Tibial nerve (tissue), 4 donors: Measurements from ENCODE around the gene GPC6. TPM values are rescaled to one million over a fixed set of nuclear protein-coding genes. Genes with fewer than 3 reads are reported as not detected.
A peak's percentile ranks its signal among the peaks of the same experiment; 100 is the strongest.

Experiments used
- DNase-seq, 2 donors: peaks; one replicate each; pipeline ENCODE4 v3.0.0-alpha.2; 2019; ENCODE audit warnings: low spot score in 2 of 2
- H3K27ac ChIP-seq, 4 donors: fragments of 200-600 bp; sonication (generic) in 3 of 4; one replicate each; pipeline ENCODE4 v1.5.1; 2017 to 2019; ENCODE audit warnings: mild to moderate bottlenecking in 1 of 4
- H3K27me3 ChIP-seq, 2 donors: fragments of 200-600 bp; sonication (generic) in 1 of 2; one replicate each; pipeline versions ENCODE4 v1.5.1 to v1.6.0; 2017 to 2019
- H3K36me3 ChIP-seq, 3 donors: fragments of 200-600 bp; sonication (generic); one replicate each; pipeline ENCODE4 v1.5.1; 2018 to 2019
- H3K4me1 ChIP-seq, 4 donors: fragments of 200-600 bp; sonication (generic) in 3 of 4; one replicate each; pipeline ENCODE4 v1.5.1; 2017 to 2019
- H3K4me3 ChIP-seq, 4 donors: fragments of 200-600 bp; sonication (generic) in 3 of 4; one replicate each; pipeline ENCODE4 v1.5.1; 2017 to 2019; ENCODE audit warnings: mild to moderate bottlenecking in 1 of 4, moderate library complexity in 1 of 4
- H3K9me3 ChIP-seq, 4 donors: fragments of 200-600 bp; sonication (generic) in 3 of 4; one replicate each; pipeline ENCODE4 v1.5.1; 2017 to 2019
- CTCF ChIP-seq, 5 experiments: fragments of 200-600 bp in 3 of 5; fragments of 450-650 bp in 2 of 5; sonication (generic) in 3 of 5; IDR thresholded peaks; one replicate each; pipeline ENCODE4 v1.5.1; 2016 to 2019; ENCODE audit warnings: antibody characterized with exemption in 5 of 5, mild to moderate bottlenecking in 3 of 5, moderate library complexity in 2 of 5
- EP300 ChIP-seq, 2 donors: sonication (generic); formaldehyde crosslinking; IDR thresholded peaks; one replicate each; pipeline ENCODE4 v1.6.1; 2017; ENCODE audit warnings: antibody characterized with exemption in 2 of 2, mild to moderate bottlenecking in 1 of 2
- POLR2A ChIP-seq, 2 donors: fragments of 450-650 bp; IDR thresholded peaks; one replicate each; pipeline ENCODE4 v1.6.1; 2017; ENCODE audit warnings: antibody characterized with exemption in 2 of 2, mild to moderate bottlenecking in 2 of 2, moderate library complexity in 2 of 2
- WGBS, 2 donors: methylation state at CpG; one replicate each; pipeline ENCODE4 v1.1.5; 2018; 5-methylcytosine and 5-hydroxymethylcytosine counted together
- total RNA-seq, 4 donors: library from RNA; depleted of rRNA; stranded (reverse); fragments of >200 nt; gene quantifications; one replicate each; pipeline ENCODE4 v1.1.0, GENCODE V29; 2016

GPC6 gene
- total RNA-seq, 4 donors from 2014 or later, result 21.9 to 39.5 (median 29.8) TPM

GRCh38 chr13:94327318-94327717 is 1100.7 kb downstream of the GPC6 start:
- Histone ChIP-seq H3K4me1 (peaks cover 0 to 32% (median 11%) of the 10 kb centered on the region in 4 donors), H3K27ac (no peak overlapping the region), H3K4me3 (no peak overlapping the region), H3K36me3 (no peaks in the 10 kb centered on the region), H3K27me3 (no peaks in the 10 kb centered on the region), H3K9me3 (no peaks in the 10 kb centered on the region)
- TF ChIP-seq CTCF (IDR thresholded peaks at IDR 0.05), result no peak
- DNase-seq, result no peak
- 56 to 58% methylated on average over 6 of the region's 6 CpGs for WGBS, 2 donors

GRCh38 chr13:94328381-94329041 is 1101.9 kb downstream of the GPC6 start:
- TF ChIP-seq CTCF (IDR thresholded peaks at IDR 0.05) (no peak), POLR2A (IDR thresholded peaks at IDR 0.05) (no peak), EP300 (IDR thresholded peaks at IDR 0.05) (no peak)
- 69 to 83% methylated on average over 13 of the region's 13 CpGs for WGBS, 2 donors
- H3K36me3 ChIP-seq, result no peaks in the 10 kb centered on the region
- H3K4me3 ChIP-seq, result no peak overlapping the region
- peak overlapping the region in 1 of 4 donors; percentile 23 for H3K27ac ChIP-seq
- no peaks in the 10 kb centered on the region for H3K9me3 ChIP-seq
- no peak for DNase-seq
- H3K4me1 ChIP-seq, result peaks cover 0 to 32% (median 11%) of the 10 kb centered on the region in 4 donors
- H3K27me3 ChIP-seq, result no peaks in the 10 kb centered on the region

GRCh38 chr13:94329277-94329676 is 1102.7 kb downstream of the GPC6 start:
- H3K36me3 ChIP-seq, result no peaks in the 10 kb centered on the region
- no peaks in the 10 kb centered on the region for H3K27me3 ChIP-seq
- 54 to 59% methylated on average over 7 of the region's 7 CpGs for WGBS, 2 donors
- H3K9me3 ChIP-seq, result no peaks in the 10 kb centered on the region
- H3K27ac ChIP-seq, result peak overlapping the region in 2 of 4 donors; percentile 19 to 23
- no peak for DNase-seq
- peak overlapping the region in 1 of 4 donors; percentile 25 for H3K4me3 ChIP-seq
- H3K4me1 ChIP-seq, result peaks cover 0 to 32% (median 11%) of the 10 kb centered on the region in 4 donors
- TF ChIP-seq POLR2A (IDR thresholded peaks at IDR 0.05), result no peak
- no peak for TF ChIP-seq EP300 (IDR thresholded peaks at IDR 0.05)
- no peak for TF ChIP-seq CTCF (IDR thresholded peaks at IDR 0.05)

GRCh38 chr13:94329754-94330551 is 1103.3 kb downstream of the GPC6 start:
- DNase-seq, result peak in 1 of 2 donors; percentile 68
- no peak overlapping the region for H3K4me3 ChIP-seq
- peak overlapping the region in 2 of 4 donors; percentile 19 to 23 for H3K27ac ChIP-seq
- H3K9me3 ChIP-seq, result no peaks in the 10 kb centered on the region
- TF ChIP-seq CTCF (IDR thresholded peaks at IDR 0.05) (no peak), EP300 (IDR thresholded peaks at IDR 0.05) (peak in 1 of 2 donors; percentile 89)
- WGBS, 2 donors, result 41 to 43% methylated on average over 7 of the region's 7 CpGs
- peaks cover 0 to 30% (median 11%) of the 10 kb centered on the region in 4 donors for H3K4me1 ChIP-seq
- no peaks in the 10 kb centered on the region for H3K27me3 ChIP-seq
- no peaks in the 10 kb centered on the region for H3K36me3 ChIP-seq

- TF ChIP-seq POLR2A (IDR thresholded peaks at IDR 0.05) (no peak), CTCF (IDR thresholded peaks at IDR 0.05) (no peak), EP300 (IDR thresholded peaks at IDR 0.05) (no peak)
- Histone ChIP-seq H3K9me3 (no peaks in the 10 kb centered on the region), H3K27me3 (no peaks in the 10 kb centered on the region), H3K36me3 (no peaks in the 10 kb centered on the region), H3K27ac (peak overlapping the region in 1 of 4 donors; percentile 23), H3K4me3 (no peak overlapping the region), H3K4me1 (peaks cover 0 to 27% (median 12%) of the 10 kb centered on the region in 4 donors)
- DNase-seq, result no peak
- 86 to 90% methylated on average over 3 of the region's 3 CpGs for WGBS, 2 donors
Measured at GRCh38 chr13:94330552-94331071, 1104.0 kb downstream of the GPC6 start.
